Activated CD4-positive, alpha-beta T cell treated with anti-CD3 and anti-CD28 coated beads, Interleukin-2, amount 50 U/mL, for 48 hours (primary cell): ENCODE results near the gene ULK4.

ENCODE experiments used
- DNase-seq, 2 experiments: peaks; one replicate each; pipeline ENCODE4 v3.0.0-alpha.2; 2020

The ULK4 gene

DNA sequence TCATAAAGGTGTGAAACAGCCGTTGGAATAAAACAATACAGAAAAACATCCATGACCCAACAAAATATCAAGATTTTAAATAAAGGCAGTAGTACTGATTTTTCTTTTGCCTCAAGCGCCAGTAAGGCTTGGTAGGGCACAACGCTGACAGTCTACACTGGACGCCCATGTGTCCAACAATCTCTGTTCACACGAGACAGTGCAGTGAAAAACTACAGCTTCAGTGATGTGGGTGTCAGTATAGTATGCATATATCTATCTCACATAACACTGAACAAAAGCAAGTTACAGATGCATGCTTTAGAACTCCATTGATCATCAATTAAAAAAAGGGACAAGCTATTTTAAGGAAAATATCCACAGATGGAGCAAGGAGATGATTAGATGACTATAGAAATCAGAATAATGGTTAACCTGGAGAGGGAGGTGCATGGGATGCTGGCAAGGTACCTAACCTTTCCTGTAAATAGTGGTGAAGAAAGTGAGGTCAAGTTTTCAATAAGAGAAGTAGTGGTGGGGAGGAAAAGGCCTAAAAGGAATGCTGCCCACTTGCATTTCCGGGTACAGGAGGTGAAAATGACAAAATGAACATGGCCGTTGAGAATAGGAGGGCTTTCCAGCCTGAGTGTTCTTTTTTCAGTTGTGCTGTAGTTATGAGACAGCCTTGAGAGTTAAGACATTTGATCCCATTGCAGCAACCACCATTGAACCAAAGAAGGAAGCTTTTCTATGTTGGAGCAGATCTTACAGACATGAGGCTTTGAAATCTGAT, 719.9 kb downstream of the ULK4 start:
- DNase-seq: no peak

- no peak for DNase-seq
Observed at GRCh38 chr3:41241161-41241560, 720.7 kb downstream of the ULK4 start.

- no peak for DNase-seq
Observed at GRCh38 chr3:41239587-41239986, 722.3 kb downstream of the ULK4 start.

DNA sequence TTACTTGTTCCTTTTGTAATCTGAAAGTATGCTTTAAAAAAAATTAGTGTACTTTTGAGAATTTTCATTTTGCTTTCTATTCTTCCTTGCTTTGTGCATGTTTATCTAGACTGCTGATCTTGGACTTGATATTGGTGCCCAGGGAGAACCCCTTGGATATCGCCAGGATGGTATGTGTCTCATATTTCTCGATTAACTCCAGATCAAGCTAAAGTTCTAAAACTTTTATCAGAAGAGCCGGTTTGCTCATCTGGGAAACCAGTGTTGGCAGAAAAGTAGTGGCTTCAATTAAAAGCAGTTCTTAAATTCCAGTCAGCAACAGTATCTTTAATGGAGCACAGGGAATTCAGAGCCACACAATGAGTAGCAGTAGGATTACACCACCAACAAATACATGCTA, 724.0 kb downstream of the ULK4 start:
- DNase-seq: no peak

DNA sequence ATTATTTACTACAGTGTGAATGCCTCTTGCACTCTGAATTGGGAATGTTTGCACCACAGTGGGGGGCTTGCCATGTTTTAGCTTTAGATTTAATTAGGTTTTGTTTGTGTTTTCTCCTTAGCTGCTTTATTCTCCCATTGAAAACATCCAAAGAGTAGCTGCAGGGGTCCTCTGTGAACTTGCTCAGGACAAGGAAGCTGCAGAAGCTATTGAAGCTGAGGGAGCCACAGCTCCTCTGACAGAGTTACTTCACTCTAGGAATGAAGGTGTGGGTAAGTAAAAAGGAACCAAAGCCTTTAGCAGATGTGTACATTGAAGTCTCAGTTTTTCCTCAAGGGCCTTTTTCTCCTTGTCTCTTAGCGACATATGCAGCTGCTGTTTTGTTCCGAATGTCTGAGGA, 725.7 kb downstream of the ULK4 start:
- DNase-seq: no peak

DNA sequence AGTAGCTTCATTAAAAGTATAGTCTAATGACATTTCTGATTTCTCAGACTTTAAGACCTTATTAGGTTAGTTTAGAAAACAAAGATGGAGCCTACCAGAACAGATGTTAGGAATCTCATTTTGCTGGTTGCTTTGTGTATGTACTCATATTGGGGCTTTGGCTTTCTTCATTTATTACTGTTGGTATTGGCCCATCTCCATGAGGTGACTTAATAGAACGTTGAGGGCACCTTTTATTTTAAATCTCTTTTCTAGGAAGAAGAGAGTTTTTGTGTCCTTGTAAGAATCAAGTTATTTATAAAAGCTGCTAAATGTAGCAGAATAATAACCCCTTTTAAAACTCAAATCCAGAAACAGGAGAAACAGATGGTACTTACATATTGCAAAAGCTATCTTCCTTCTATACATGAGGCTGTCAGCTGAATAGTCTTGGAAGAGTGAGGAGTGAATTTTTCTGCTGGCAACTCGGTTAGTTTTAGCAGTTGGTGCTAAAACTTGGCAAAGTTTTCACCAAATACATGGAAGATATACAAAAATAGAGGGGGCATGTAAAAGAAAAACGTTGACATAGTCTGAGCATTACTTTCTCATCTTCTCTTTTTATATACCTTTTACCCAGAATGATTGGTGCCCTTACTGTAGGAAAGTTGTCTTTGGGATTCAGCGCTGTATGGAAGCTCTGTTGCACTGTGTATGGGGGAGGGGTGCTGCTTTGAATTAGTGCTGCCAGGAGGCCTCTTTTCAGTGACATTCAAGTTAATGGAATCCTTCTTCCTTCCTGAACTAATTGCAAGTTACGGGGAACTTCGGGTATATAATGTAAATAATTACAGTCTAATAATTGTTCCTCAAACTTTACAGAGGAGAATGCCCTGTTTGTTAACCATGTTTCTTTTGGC, 726.8 kb downstream of the ULK4 start:
- no peak for DNase-seq

DNA sequence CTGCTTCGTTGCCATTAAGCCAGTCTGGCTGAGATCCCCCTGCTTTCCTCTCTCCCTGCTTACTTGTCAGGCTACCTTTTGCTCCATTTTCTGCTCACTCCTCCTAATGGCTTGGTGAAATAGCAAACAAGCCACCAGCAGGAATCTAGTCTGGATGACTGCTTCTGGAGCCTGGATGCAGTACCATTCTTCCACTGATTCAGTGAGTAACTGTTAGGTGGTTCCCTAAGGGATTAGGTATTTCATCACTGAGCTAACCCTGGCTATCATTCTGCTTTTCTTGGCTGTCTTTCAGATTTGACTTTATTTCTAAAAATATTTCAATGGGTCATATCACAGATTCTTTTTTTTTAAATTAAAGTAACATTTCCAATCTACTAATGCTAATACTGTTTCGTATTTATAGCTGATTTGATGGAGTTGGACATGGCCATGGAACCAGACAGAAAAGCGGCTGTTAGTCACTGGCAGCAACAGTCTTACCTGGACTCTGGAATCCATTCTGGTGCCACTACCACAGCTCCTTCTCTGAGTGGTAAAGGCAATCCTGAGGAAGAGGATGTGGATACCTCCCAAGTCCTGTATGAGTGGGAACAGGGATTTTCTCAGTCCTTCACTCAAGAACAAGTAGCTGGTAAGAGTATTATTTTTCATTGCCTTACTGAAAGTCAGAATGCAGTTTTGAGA, 737.6 kb downstream of the ULK4 start:
- no peak for DNase-seq

GRCh38 chr3:41223691-41224090, 738.2 kb downstream of the ULK4 start:
- no peak for DNase-seq

- DNase-seq: no peak
Observed at GRCh38 chr3:41223078-41223477, 738.8 kb downstream of the ULK4 start.

DNA sequence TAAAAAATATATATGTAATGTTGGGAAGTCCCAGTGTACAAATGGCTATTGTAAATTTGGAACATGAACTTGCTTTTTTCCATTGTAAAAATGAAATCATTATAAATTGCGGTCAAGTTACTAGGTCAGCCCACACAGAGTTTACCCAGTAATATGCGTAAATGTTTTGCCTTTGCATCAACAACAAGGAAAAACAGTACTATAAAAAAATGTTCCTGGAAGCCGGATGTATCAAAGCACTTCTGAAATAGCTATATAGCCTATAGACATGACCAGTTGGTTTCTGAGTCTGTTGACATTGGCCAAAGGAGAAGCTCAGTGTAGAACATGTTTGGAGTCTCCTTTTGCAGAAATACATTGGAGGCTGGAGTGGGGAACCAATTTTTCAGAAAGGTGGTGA, 739.4 kb downstream of the ULK4 start:
- no peak for DNase-seq

GRCh38 chr3:41222012-41222411, 739.9 kb downstream of the ULK4 start:
- no peak for DNase-seq

GRCh38 chr3:41220906-41221677, 740.8 kb downstream of the ULK4 start:
- DNase-seq: no peak

DNA sequence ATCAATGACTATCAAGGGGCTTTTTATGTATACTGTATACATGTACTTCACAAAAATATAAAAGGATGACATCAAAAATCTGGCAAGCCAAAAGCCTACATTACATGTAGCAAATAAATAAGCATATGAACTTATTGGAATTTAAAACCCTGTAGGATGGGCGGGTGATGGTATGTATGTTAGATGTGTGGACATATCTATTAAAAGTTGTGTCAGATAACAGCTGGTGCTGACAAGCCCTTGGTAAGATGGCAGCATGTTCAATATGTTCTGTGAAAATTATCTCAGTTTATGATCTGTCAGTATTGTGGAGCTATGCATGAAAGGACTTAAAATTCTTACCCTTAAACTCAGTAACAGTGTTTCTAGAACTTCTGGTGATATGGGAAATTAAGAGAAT, 742.5 kb downstream of the ULK4 start:
- DNase-seq: no peak

DNA sequence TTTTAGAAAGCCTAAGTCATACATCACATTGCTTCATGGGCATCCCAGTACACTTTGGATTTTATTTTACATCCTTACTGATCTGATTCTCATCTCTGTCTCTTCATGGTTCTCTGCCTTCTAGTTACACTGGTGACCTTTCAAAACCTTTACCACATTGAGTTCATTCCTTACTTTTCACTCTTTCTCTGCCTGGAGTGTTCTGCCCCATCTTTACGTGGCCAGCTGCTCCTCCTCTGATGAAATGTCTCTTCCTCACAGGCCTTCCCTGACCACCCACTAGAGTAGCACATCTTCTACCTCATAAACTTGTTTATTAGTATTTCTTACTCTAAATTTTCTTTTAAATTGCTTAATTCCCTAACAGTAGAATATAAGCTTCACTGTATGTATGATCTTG, 744.9 kb downstream of the ULK4 start:
- DNase-seq: no peak

- DNase-seq: no peak
Observed at GRCh38 chr3:41216422-41216821, 745.5 kb downstream of the ULK4 start.

- no peak for DNase-seq
Observed at GRCh38 chr3:41213588-41213987, 748.3 kb downstream of the ULK4 start.

GRCh38 chr3:41212088-41212487, 749.8 kb downstream of the ULK4 start:
- DNase-seq: no peak

- DNase-seq: no peak
Observed at GRCh38 chr3:41210966-41211365, 750.9 kb downstream of the ULK4 start.

- DNase-seq: no peak
Observed at GRCh38 chr3:41209646-41210045, 752.3 kb downstream of the ULK4 start.

GRCh38 chr3:41208507-41209220, 753.2 kb downstream of the ULK4 start:
- no peak for DNase-seq

- DNase-seq: no peak
Observed at GRCh38 chr3:41207355-41207754, 754.5 kb downstream of the ULK4 start.

DNA sequence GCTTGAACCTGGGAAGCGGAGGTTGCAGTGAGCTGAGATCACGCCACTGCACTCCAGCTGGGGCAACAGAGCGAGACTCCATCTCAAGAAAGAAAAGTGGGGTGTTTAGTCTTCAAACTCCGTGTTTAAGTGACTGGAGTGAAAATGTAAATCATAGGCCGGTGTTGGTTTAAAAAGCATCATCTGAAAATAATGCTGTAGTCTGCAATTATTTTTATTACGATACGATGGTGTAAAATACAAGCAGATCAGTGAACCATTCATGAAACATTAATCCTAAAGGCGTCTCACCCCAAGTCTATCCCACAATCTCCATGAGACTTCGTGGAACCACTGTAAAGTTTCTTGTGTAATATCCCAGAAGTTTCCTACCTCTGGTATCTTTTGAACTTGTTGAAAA, 756.3 kb downstream of the ULK4 start:
- DNase-seq: no peak
